8988T (cell line): ENCODE data around the gene TECTA.

Experiments used
- DNase-seq: peaks from one replicate; pipeline ENCODE4 v3.0.0; 2011

Gene TECTA, protein sequence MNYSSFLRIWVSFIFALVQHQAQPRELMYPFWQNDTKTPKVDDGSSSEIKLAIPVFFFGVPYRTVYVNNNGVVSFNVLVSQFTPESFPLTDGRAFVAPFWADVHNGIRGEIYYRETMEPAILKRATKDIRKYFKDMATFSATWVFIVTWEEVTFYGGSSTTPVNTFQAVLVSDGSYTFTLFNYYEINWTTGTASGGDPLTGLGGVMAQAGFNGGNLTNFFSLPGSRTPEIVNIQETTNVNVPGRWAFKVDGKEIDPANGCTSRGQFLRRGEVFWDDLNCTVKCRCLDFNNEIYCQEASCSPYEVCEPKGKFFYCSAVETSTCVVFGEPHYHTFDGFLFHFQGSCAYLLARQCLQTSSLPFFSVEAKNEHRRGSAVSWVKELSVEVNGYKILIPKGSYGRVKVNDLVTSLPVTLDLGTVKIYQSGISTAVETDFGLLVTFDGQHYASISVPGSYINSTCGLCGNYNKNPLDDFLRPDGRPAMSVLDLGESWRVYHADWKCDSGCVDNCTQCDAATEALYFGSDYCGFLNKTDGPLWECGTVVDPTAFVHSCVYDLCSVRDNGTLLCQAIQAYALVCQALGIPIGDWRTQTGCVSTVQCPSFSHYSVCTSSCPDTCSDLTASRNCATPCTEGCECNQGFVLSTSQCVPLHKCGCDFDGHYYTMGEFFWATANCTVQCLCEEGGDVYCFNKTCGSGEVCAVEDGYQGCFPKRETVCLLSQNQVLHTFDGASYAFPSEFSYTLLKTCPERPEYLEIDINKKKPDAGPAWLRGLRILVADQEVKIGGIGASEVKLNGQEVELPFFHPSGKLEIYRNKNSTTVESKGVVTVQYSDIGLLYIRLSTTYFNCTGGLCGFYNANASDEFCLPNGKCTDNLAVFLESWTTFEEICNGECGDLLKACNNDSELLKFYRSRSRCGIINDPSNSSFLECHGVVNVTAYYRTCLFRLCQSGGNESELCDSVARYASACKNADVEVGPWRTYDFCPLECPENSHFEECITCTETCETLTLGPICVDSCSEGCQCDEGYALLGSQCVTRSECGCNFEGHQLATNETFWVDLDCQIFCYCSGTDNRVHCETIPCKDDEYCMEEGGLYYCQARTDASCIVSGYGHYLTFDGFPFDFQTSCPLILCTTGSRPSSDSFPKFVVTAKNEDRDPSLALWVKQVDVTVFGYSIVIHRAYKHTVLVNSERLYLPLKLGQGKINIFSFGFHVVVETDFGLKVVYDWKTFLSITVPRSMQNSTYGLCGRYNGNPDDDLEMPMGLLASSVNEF (N-terminal part only)

DNA sequence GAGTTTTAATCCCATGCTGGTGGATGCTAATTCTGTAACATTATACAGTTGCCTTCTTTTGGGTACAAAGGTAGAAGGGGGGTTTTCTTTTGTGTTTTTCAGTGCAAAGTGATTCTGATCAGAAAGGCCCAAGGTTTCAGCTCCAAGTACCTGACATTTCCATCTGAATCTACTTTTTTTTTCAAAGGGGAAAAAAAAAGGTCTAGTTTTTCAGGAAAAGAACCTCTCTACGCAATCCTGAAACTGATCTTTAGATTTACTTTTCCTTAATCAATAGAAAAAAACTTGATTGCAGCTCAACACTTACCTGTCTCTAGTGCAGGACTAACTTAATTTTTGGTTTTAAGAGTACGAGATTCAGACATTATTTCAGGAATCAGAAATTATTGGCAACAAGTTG is at the start of gene TECTA:
Gene TECTA, plus strand, starts transcription at position 301 of the 400 bp plus-strand sequence. CDS start 1,423 bp downstream, outside the sequence.
- DNase-seq: no peak

DNA sequence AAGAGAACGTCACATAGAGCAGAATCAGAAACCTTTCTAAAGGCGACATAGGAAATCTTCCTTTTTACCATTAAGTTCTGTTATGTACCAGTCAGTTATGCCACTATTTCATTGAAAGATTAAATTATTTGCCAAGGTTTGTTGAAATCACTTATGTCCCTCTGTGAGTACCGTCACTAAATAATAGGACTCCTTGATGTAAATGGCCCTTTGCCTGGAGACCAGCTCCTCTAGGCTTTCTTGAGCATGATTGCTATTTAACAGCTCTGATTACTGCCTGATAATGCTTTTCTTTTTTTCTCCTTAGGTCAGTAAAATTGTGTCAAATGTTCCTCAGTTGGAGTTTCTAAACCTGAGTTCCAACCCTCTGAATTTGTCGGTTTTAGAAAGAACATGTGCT is 47.8 kb upstream of the TECTA start:
- DNase-seq: no peak

DNA sequence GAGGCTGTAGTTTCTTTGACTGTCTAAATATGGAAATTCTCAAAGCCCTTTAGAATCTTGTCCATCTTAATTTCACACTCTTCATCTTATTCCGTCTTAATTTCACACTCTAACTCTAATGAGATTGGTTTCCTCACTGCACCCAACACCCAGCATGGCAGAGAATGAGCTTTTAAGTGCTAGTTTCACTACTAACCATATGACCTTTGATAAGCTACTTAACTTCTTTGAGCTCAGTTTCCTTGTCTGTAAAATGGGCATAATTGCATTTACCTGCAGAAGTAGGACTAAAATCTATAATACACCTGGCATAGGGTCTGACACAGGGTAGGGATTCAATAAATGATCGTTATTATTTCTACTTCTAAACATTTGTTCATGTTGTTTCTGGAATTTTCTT is 46.8 kb upstream of the TECTA start:
- DNase-seq: no peak

DNA sequence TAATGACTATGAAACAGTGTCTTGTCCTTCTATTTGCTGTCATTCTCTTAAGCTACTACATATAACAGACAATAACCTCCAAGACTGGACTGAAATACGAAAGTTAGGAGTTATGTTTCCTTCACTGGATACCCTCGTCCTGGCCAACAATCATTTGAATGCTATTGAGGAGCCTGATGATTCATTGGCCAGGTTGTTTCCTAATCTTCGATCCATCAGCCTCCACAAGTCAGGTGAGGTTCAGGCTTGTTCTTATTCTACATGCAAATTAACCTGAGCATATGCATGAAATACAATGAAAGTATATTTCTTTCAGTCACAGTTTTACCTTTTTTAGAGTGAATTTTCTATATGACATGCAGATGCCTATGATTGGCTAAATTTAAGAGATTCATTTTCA is 46.0 kb upstream of the TECTA start:
- DNase-seq: no peak

DNA sequence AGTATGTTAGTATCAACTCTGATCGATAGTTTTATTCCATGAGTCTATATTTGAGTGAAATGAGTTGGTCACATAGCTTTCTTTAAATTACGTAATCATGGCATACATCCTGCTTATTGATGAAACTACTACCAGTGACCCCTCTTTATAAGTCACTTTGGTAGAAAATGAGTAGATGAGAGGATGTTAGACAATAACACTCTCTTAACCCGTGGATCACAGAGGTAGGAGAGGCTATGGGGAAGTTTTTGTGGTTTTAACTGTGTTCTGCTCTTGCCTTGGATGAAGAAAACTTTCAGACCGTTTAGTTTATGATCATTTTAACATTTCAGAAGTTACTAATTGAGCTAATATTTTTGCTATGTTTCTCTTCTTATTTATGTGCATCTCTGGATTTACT is 43.1 kb upstream of the TECTA start:
- DNase-seq: no peak

DNA sequence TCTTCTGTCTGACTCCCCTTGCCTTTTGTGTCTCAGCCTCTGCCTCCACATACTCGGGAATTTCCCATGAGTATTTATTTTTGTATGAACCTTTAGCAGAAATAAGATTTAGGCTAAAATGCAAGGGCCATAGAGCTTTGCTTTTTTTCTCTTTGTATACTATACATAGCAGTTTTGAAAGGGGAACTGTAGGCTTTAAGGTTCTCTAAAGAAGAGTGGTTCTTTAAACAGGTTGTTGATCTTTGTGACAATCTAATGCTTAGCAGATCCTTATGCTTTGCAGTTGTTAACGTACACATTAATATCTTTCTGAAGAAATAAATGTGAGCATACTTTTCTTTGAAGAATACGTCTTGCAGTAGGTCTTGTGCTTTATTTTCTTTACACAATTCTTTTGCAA is 42.1 kb upstream of the TECTA start:
- DNase-seq: no peak

DNA sequence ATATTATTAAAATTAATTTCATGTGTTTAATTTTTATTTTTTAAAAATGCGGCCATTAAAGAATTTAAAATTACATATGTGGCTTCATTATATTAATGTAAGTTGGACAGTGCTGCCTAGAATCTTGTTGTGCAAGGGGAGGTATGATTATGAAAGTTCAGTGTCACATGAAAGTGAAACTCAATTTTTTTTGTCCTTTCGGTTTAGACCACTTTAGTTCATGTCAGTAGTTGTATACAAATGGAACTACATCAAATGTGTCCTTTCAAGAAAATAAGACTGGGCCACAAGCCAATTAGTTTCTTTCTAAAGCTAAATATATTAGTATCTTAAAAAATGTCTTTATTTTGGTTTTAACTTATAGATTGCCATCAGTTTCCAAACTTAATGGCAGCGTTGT is 41.4 kb upstream of the TECTA start:
- no peak for DNase-seq

DNA sequence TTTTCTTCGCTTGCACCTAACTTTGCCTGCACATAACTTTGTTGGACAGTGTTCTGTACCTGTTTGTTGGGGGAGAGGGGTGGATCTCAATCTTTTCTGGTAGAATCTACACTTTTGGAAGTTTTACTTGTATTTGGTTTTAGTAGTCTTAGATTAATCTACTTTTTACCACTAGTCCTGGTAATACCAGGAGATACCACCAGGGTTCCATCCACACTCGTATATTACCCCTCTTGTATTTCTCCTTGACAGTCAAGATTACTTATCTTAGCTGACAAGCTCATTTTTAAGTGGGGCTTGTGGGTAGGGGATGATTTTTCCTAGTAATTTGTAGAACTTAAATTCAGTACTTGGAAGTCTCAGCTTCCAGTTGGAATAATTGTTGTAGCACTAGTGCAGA is 37.3 kb upstream of the TECTA start:
- DNase-seq: no peak

DNA sequence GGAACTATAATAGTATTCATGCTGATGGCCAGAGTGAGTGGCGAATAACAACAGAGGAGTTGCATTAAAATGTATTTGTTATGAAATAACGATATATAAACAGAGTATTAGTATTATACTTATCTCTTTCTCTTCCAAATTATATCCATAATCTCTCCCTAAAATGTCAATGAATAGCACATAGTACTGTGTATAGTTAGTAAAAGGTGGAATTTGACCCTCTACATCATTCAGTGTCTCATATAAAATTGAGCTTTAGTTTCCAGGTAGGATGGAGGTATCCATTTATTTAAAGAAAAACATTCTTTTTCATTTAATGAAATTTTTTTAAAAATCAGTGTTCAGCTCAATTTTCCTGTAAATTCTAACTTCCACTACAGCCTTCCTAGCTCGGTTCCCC is 34.4 kb upstream of the TECTA start:
- DNase-seq: no peak

DNA sequence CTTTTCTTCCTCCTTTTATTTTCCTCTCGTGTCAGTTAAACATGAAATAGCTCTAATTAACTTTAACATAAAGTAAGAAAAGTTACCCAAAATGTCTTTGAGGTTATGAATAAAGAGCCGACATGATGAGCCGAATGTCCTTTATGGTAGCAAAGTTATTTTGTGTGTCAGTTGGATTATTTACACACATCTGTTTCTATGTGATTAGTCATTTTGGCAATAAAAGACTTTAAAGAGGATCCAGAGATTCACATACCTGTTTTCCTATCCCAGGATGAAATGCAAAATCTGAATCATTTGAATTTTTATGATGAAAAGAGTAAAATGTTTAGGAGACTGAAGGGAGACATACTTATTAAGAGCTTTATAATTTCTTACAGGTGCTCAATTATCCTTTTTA is 34.0 kb upstream of the TECTA start:
- DNase-seq: no peak

DNA sequence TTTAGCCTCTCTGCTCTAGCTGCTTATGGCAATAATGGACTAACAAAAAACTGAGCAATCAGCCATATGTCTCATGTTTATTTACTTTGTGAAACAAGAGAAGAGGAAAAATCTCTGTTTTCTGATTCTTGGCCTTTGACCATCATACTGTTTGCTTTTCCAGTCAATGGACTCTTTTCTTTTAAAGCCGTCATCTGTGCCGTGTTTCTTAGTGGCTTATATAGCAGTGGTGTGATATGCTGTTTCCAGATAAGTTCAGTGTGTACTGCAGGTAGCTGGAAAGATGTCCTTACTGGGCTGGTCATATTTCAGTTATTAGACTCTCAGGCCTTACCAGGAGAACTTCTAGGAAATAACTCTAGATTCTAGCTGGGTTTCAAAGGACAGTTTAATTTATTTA is 33.6 kb upstream of the TECTA start:
- DNase-seq: no peak

DNA sequence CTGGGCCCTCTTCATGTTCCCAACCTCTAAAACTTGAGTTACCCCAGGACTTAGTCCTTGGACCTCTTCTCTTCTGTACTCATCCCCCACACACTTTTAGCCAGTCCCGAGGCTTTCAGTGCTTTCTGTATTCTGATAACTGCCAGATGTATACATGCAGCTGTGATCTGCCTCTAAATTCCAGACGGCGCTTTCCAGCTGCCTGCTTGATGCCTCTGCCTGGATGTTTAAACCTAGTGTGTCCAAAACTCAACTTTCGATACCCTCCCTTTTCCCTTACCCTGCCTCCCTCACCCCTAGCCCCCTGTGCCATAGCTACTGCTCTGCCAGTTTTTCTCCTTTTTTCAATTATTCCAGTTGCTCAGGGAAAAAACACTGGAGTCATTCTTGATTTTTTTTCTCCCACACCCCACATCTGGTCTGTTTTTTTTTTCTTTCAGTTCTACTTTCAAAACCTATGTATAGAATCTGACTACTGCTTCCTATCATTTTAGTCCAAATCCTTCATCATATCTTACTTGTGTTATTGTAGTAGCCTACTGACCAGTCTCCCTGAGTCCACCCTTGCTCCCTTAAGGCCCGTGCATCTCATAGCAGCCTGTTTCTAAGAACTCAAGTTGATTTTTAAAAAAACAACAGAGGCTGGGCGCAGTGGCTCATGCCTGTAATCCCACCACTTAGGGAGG is 32.9 kb upstream of the TECTA start:
- DNase-seq: no peak

DNA sequence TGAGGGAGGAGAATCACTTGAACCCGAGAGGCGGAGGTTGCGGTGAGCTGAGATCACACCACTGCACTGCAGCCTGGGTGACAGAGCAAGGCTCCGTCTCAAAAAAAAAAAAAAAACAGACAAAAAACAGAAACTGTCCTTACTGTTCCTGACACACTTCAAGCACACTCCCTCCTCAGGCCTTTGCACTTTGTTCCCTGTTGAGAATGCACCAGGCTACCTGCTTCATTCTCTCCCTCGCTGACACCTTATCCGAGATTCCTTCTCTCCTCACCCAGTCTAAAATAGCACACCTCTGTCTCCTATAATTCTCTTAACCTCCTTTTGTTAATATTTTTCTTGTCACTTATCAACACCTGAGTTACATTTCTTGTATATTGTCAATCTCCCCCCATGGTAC is 32.3 kb upstream of the TECTA start:
- DNase-seq: no peak

DNA sequence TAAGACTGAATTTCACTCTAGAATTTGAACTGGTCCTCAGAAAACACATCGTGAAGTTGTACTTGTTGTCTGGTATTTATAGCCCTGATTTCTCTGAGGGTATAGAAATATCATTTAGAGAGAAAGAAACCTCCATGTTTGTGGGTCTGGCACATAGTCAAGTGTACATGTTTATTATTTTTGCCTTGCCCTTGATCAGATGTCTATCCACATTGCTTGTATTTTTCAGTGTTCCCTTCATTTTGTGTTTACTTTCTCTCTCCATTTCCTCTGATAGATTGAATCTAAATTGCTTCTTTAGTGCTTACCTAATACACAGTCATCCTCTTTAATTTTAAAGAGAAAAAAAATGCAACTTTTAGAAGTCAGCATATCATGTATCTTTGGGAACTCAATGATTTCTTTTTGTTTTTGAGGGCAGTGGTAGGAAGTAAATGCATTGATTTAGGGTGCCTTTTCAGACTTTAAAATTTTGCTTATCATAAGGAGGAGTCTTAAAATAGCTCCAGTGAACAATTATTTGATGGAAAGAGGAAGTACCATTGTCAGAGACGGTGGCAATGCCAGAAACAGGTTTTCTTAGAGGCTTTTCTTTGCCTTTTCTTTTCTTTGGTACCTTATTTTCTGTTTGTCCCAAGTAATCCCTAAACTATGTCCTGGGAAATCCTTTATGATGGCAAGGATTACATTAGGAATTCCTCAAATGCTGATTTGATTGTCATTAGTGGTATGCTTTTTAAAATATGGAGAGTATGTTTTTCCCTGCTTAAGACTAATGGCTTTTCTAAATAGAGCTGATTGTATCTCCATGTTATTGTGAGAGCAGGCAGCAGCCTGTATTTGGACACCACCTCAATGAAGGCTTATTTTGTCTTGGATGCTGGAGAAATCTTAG is 29.8 kb upstream of the TECTA start:
- no peak for DNase-seq

DNA sequence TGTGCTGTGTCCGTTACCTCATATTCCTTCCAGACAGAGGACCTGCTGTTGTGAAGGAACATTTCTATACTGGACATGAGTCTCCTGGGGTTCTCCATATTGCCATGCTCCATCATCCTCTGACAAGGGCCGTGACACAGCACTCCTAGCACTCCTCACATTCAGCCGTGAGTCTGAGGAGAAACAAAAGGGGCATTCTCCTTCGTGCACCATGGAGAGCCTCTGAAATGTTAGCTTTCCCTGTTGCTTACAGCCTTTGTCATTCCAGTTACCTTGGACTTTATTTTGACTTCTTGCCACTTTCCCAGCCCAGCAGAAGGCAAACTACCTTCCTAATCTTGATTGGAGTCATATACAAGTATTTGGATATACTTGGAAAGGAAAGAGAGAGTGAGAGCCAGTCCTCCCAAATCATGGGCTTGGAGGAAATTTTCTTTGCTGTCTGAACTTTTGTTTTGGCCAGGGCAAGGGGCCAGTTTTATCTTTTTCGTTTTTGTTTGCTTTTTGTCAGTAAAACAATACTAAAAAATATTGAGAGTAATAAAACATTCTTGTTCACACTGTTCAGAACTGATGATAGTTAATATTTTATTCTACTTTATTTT is 29.1 kb upstream of the TECTA start:
- DNase-seq: no peak

DNA sequence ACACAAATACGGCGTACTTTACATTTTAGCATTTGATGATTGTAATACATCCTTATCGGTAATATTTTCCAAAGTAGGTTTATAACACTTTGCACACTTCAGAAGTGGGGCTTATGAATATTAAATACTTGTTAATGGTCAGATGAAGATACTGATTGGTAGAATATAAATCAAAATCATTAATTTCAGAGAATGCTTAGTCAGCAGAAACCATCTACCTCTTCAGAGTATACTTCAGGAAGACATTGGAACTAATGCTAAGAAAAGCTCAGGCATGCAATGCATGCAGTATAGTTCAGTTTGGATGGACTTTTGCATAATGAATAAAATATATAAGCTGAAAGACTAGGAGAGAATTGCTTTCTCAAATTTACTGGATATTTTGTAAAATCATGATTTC is 19.7 kb upstream of the TECTA start:
- no peak for DNase-seq

DNA sequence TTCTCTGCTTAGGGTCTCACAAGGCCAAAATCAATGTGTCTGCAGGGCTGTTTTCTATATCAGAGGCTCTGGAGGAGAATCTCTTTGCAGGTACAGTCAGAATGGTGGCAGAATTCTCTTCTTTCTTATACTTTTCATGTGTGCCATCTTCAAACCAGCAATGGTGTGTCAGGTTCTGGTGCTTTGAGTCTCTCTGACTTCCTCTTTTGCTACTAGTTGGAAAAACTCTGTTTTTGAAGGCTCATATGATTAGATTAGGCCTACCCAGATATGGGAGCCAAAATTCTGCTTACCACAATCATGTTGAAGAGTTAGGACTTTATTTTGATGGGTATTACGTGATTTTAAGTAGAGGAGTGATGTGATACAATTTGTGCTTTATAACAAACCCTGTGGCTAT is 18.8 kb upstream of the TECTA start:
- DNase-seq: no peak

DNA sequence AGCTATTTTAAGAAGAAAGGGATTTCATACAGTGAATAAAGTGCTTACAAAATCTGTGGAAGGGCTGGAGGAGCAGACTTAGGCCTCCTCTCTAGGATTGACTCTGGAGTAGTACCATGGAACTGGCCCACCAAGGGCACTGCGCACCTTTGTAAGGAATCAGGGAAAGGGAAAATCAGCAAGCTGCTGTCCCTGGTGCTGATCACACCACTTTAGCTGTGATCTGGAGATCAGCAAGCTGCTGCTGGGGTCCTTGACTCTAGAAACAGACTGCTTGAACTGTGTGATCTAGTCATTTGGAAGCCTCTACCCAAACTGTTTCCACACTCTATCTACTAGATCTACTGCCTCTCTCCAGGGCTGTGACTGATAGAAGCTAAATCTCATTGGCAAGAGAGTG is 18.4 kb upstream of the TECTA start:
- no peak for DNase-seq

DNA sequence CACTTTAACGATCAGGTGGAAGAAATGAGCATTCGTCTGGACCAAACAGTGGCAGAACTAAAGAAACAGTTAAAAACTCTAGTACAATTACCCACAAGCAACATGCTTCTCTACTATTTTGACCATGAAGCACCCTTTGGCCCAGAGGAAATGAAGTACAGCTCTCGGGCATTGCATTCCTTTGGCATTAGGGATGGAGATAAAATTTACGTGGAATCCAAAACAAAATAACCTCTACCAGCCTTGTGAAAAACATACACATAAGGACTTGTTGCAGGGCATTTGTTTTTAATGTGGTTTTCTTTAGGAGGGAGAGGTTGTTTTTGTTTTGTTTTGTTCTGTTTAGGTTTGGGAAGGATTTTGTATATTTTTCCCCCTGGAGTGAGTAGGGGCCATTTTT is 14.2 kb upstream of the TECTA start:
- DNase-seq: no peak

DNA sequence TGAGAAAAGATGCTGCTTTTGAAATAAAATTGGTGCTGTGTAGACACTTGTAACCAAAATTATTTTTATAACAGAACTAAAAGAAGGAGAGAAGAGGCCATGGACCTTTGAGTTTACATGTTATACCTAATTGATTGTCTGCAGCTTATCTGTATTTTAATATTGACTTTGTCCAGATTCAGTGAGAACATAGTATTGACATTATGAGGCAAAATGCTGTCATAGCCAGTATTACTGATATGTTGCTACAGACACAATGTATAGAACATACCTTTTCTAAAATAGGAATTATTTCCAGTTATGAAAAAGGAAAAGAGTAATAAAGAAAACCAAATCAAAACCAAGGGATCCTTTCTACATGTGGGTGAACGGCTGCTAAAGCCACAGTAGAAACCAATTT is 11.5 kb upstream of the TECTA start:
- no peak for DNase-seq

DNA sequence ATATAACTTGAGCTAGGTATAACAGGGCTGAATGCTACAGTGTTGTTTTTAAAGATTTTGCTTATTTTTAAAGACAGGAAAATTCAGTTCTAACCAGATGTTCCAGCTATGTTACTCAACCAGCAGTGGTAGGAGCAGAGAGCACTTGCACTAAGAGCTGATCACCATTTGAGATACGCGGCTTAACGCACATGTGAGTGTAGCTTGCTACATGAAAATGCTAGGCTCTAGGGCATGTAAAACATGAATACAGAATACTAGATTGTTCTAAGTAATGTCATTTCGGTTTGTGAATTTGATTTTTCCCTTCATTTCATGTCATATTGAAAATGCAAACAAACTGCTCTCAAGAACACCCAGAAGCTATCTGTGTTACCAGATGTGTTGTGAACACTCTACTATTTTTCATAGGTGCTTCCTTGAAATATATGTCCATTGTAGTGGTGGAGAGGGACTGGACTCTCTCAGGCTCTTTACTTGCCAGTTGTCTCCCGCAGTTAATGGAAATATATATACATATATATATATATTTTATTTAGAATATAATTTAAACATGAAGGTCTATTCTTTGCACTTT is 10.8 kb upstream of the TECTA start:
- DNase-seq: no peak
